Measurements from ENCODE around the gene CASQ1.

The CASQ1 gene

DNA sequence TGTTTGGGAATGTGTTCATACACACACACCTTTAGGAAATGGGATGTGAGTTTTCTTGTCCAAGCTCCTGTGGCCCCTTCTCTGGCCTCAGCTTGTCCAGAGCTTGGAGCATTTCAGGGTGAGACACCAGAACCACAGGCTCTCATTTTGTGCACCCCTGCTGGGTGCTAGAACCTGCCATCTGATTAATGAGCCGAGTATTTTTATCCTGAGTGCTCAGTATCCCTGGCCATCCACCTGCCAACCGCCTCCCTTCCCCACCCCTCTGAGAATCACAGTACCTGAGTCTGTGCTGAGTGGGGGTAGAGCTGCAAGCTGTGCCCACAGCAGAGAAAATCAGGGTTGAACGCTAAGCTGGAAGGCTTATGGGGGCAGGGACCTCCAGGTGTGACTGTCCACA, 1.4 kb downstream of the CASQ1 start:
- Histone ChIP-seq H3K9me3 (ENCODE audit: low read depth, low read length) (no peaks in the 10 kb centered on the region), H3K4me3 (no peak overlapping the region)

DNA sequence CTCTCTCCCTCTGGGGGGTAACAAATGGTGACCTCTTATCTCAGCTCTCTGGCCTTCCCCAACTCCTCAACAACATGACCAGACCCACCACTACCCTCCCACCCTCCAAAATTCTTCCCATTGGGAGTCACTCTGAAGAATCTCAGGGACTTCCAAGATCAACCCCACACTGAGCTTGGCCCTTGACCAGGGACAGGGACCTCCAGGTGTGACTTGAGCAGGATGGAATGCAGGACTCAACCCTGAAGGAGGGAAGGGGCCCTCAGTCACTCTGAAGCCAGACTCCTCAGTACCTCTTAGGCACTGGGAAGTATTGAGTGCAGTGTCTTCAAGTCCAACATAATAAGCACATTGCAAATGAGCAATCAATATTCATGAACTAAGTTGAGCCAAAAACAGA, 1.9 kb downstream of the CASQ1 start:
- no peak overlapping the region for H3K4me3 ChIP-seq
- no peaks in the 10 kb centered on the region for H3K9me3 ChIP-seq (ENCODE audit: low read depth, low read length)
- no peaks in the 10 kb centered on the region for H3K36me3 ChIP-seq (ENCODE audit: insufficient read depth, low read length)
- no peak for TF ChIP-seq EZH2 (IDR thresholded peaks at IDR 0.05)
- no peak for TF ChIP-seq FOXP2 (optimal IDR thresholded peaks at IDR 0.05; ENCODE audit: control extremely low read depth, extremely low read length, insufficient read depth)
- no peak for TF ChIP-seq POLR2AphosphoS5 (IDR thresholded peaks at IDR 0.05; ENCODE audit: borderline replicate concordance, low read depth, low read length)
- no peak overlapping the region for H3K27ac ChIP-seq
- no peak overlapping the region for H3K9ac ChIP-seq (ENCODE audit: insufficient read length)
- DNase-seq (ENCODE audit: low read depth, low spot score): no peak

More for the DNA sequence above, 1.4 kb downstream of the CASQ1 start:
- no peaks in the 10 kb centered on the region for H3K36me3 ChIP-seq (ENCODE audit: insufficient read depth, low read length)
- H3K27ac ChIP-seq: no peak overlapping the region
- DNase-seq (ENCODE audit: low read depth, low spot score): no peak
- no peak for TF ChIP-seq FOXP2 (optimal IDR thresholded peaks at IDR 0.05; ENCODE audit: control extremely low read depth, extremely low read length, insufficient read depth)
- TF ChIP-seq POLR2AphosphoS5 (IDR thresholded peaks at IDR 0.05; ENCODE audit: borderline replicate concordance, low read depth, low read length): no peak
- TF ChIP-seq EZH2 (IDR thresholded peaks at IDR 0.05): no peak
- no peak overlapping the region for H3K9ac ChIP-seq (ENCODE audit: insufficient read length)

DNA sequence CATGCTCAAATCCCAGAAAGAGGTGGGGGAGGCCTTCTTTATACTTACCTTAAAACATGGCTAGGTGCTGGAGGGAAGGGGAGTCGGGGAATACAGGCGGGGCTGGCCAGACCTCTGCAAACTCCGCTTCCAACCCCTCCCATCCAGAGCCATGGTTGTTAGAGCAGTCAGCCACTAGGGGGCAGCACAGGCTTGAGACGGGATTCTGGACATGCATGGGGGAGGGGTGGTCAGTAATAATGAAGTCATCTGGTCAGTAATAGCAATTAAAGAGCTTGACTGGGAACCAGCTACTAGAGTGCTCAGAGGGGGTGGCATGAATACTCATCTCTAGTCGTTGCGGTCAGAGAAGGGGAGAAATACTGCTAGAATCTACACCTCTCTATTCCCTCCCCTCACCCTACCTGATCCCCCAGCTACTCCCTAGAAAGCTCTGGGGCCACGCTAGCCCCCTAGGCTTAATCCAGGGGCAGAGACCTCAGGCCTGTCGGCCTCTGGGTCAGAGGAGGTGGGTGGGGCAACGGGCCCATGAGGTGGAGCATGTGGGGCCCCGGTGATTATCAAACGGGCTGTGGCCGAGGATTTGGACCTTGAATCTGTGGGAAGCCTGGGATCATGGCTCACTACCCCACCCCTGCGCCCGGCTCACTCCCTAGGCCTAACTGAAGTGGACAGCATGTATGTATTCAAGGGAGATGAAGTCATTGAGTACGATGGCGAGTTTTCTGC, 2.9 kb downstream of the CASQ1 start:
- H3K9ac ChIP-seq (ENCODE audit: insufficient read length): no peak overlapping the region
- DNase-seq (ENCODE audit: low read depth, low spot score): peak; percentile 16
- no peaks in the 10 kb centered on the region for H3K36me3 ChIP-seq (ENCODE audit: insufficient read depth, low read length)
- no peak overlapping the region for H3K27ac ChIP-seq
- H3K9me3 ChIP-seq (ENCODE audit: low read depth, low read length): no peaks in the 10 kb centered on the region
- no peak overlapping the region for H3K4me3 ChIP-seq
- no peak for TF ChIP-seq FOXP2 (optimal IDR thresholded peaks at IDR 0.05; ENCODE audit: control extremely low read depth, extremely low read length, insufficient read depth)
- TF ChIP-seq EZH2 (IDR thresholded peaks at IDR 0.05): no peak
- TF ChIP-seq POLR2AphosphoS5 (IDR thresholded peaks at IDR 0.05; ENCODE audit: borderline replicate concordance, low read depth, low read length): no peak

DNA sequence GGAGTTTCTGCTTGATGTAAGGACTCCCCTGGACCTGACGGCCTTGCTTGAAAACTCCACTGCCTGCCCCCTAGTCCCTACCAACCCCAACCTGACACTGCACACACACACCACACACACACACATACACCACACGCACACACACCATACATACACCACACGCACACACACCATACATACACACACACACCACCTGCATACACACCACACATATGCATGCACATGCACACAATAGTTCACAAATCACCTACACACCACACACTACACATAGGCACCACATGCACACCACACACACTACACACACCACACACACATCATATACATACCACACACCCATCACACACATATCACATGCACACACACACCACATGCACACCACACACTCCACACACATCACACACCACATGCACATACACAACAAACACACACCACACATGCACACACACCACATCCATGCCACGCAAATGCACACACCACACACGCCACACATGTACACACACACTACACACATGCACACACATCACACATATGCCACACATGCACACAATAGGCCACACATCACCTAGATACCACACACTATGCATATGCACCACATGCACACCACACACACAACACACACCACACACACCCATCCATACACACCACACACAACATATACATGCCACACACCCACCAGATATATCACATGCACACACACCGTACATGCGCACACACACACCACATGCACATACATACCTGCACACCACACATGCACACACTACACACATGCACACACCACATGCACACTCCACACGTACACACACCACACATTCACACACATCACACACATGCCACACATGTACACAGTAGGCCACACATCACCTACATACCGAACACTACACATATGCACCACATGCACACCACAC, 3.7 kb downstream of the CASQ1 start:
- DNase-seq (ENCODE audit: low read depth, low spot score): no peak
- TF ChIP-seq POLR2AphosphoS5 (IDR thresholded peaks at IDR 0.05; ENCODE audit: borderline replicate concordance, low read depth, low read length) (no peak), EZH2 (IDR thresholded peaks at IDR 0.05) (no peak), FOXP2 (optimal IDR thresholded peaks at IDR 0.05; ENCODE audit: control extremely low read depth, extremely low read length, insufficient read depth) (no peak)
- no peak overlapping the region for H3K27ac ChIP-seq
- no peak overlapping the region for H3K4me3 ChIP-seq
- no peak overlapping the region for H3K9ac ChIP-seq (ENCODE audit: insufficient read length)
- no peaks in the 10 kb centered on the region for H3K36me3 ChIP-seq (ENCODE audit: insufficient read depth, low read length)
- H3K9me3 ChIP-seq (ENCODE audit: low read depth, low read length): no peaks in the 10 kb centered on the region

DNA sequence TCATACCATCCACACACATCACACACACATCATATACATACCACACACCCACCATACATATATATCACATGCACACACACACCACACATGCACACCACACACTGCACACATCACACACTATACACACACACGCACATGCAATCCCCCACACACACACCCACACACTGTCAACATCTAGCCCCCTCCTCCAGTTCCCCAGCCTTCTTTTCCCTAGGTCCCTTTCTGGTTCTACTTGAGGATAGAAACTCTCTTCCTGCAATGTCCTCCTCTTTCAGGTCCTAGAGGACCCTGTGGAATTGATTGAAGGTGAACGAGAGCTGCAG, 4.3 kb downstream of the CASQ1 start:
- Histone ChIP-seq H3K36me3 (ENCODE audit: insufficient read depth, low read length) (no peaks in the 10 kb centered on the region), H3K27ac (no peak overlapping the region), H3K9me3 (ENCODE audit: low read depth, low read length) (no peaks in the 10 kb centered on the region), H3K9ac (ENCODE audit: insufficient read length) (no peak overlapping the region), H3K4me3 (no peak overlapping the region)
- no peak for DNase-seq (ENCODE audit: low read depth, low spot score)
- TF ChIP-seq POLR2AphosphoS5 (IDR thresholded peaks at IDR 0.05; ENCODE audit: borderline replicate concordance, low read depth, low read length) (no peak), FOXP2 (optimal IDR thresholded peaks at IDR 0.05; ENCODE audit: control extremely low read depth, extremely low read length, insufficient read depth) (no peak), EZH2 (IDR thresholded peaks at IDR 0.05) (no peak)

DNA sequence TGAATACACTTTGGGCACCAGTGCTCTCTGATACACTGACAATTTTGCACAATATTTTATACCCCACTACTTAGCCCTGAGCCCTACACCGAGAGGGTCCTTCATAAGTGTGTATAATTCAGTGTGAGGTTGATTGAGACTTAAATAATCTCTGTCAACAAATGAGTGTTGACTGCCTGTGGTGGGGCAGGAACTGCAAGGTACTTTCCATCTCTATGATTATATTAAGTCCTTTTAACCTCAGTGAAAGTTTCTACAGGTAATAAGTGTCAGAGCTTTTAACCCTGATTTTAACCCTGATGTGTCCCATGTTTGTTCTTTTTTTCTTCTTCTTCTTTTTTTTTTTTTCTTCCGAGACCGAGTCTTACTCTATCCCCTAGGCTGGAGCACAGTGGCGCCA, 5.8 kb downstream of the CASQ1 start:
- H3K9ac ChIP-seq (ENCODE audit: insufficient read length): no peak overlapping the region
- H3K4me3 ChIP-seq: no peak overlapping the region
- H3K36me3 ChIP-seq (ENCODE audit: insufficient read depth, low read length): no peaks in the 10 kb centered on the region
- DNase-seq (ENCODE audit: low read depth, low spot score): no peak
- no peak for TF ChIP-seq EZH2 (IDR thresholded peaks at IDR 0.05)
- TF ChIP-seq FOXP2 (optimal IDR thresholded peaks at IDR 0.05; ENCODE audit: control extremely low read depth, extremely low read length, insufficient read depth): no peak
- H3K9me3 ChIP-seq (ENCODE audit: low read depth, low read length): no peaks in the 10 kb centered on the region
- H3K27ac ChIP-seq: no peak overlapping the region

DNA sequence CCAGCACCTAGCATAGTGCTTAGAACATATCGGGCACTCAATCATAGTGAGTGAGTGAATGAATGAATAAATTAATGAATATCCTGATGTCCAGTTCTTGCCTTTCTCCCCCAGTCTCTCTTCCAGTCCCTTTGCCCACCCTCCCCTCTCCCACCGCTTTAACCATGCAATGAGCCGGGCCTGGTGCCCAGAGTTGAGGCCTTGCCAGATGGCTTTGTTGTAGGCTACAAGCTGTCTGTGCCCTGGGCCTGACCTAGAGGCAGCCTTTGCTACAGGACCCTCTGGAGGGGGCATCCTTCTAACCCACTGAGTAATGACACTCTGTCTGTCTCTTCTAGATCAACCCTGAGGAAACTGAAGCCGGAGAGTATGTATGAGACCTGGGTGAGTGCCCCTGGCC, 6.9 kb downstream of the CASQ1 start:
- H3K9me3 ChIP-seq (ENCODE audit: low read depth, low read length): no peaks in the 10 kb centered on the region
- H3K36me3 ChIP-seq (ENCODE audit: insufficient read depth, low read length): no peaks in the 10 kb centered on the region
- no peak for TF ChIP-seq POLR2AphosphoS5 (IDR thresholded peaks at IDR 0.05; ENCODE audit: borderline replicate concordance, low read depth, low read length)
- no peak for TF ChIP-seq FOXP2 (optimal IDR thresholded peaks at IDR 0.05; ENCODE audit: control extremely low read depth, extremely low read length, insufficient read depth)
- no peak for TF ChIP-seq EZH2 (IDR thresholded peaks at IDR 0.05)
- no peak overlapping the region for H3K27ac ChIP-seq
- no peak for DNase-seq (ENCODE audit: low read depth, low spot score)
- H3K4me3 ChIP-seq: no peak overlapping the region
- H3K9ac ChIP-seq (ENCODE audit: insufficient read length): no peak overlapping the region

DNA sequence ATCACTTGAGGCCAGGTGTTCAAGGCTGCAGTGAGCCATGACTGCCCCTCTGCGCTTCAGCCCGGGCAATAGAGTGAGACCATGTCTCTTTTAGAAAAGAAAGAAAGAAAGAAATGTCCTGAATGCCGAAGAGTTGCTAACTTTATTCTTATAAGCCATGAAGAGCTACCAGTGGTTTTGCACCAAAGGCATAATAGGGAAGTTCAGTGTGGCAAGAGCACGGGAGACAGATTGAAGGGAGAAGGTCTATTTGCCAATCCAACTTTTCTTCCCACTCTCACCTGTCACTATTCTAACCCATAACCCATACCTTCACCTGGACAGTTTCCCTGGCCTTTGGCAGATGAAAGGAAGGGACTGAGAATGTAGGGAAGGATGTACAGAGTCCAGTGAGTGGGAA, 10.4 kb downstream of the CASQ1 start:
- TF ChIP-seq POLR2AphosphoS5 (IDR thresholded peaks at IDR 0.05; ENCODE audit: borderline replicate concordance, low read depth, low read length) (no peak), FOXP2 (optimal IDR thresholded peaks at IDR 0.05; ENCODE audit: control extremely low read depth, extremely low read length, insufficient read depth) (no peak), EZH2 (IDR thresholded peaks at IDR 0.05) (no peak)
- no peak overlapping the region for H3K4me3 ChIP-seq
- H3K36me3 ChIP-seq (ENCODE audit: insufficient read depth, low read length): no peaks in the 10 kb centered on the region
- no peak for DNase-seq (ENCODE audit: low read depth, low spot score)
- H3K27ac ChIP-seq: no peak overlapping the region
- H3K9ac ChIP-seq (ENCODE audit: insufficient read length): no peak overlapping the region
- H3K9me3 ChIP-seq (ENCODE audit: low read depth, low read length): no peaks in the 10 kb centered on the region
